GM23248 (cell line): ENCODE measurements around the gene ZC3H15.

ENCODE experiments used
- EZH2 ChIP-seq: fragments of 200-600 bp; sonication (generic); IDR thresholded peaks from 2 replicates; pipeline ENCODE4 v1.6.1; 2018; ENCODE audit warnings: antibody characterized with exemption, mild to moderate bottlenecking; ENCODE audit not compliant: insufficient read depth, poor library complexity, severe bottlenecking
- EZH2phosphoT487 ChIP-seq: fragments of 200-600 bp; sonication (generic); IDR thresholded peaks from 2 replicates; pipeline ENCODE4 v1.6.1; 2018; ENCODE audit warnings: antibody characterized with exemption, moderate library complexity, mild to moderate bottlenecking, low read depth; ENCODE audit not compliant: insufficient read depth

GRCh38 chr2:186440506-186440905, 45.6 kb upstream of the ZC3H15 start:
- TF ChIP-seq EZH2phosphoT487: no peak
- TF ChIP-seq EZH2: no peak
